Stimulated activated naive B cell treated with anti-CD40 and anti-IgM and Interleukin-4, amounts not matched to agents 10 μg/mL and 1 μg/mL and 100 μg/mL, for 72 hours (primary cell): Measurements from ENCODE around the gene MRPL4.
A peak's percentile ranks its signal among the peaks of the same experiment; 100 is the strongest.

Source experiments
- ATAC-seq, 2 donors: fragments of 150-1000 bp; cut with Tn5 transposase; replicated peaks; 2 replicates each; pipeline ENCODE4 v1.10.0; 2021; ENCODE audit warnings: moderate library complexity in 1 of 2
- DNase-seq: peaks from one replicate; pipeline ENCODE4 v3.0.0; 2021
- H3K27ac Mint-ChIP-seq: one replicate; pipeline ENCODE4 v1.8.0; 2022; ENCODE audit warnings: mild to moderate bottlenecking, mixed read lengths
- H3K27me3 Mint-ChIP-seq, 2 donors: one replicate each; pipeline ENCODE4 v1.8.0; 2022; ENCODE audit warnings: mixed read lengths in 2 of 2
- H3K36me3 Mint-ChIP-seq, 2 donors: one replicate each; pipeline ENCODE4 v1.8.0; 2022; ENCODE audit warnings: mixed read lengths in 2 of 2, mild to moderate bottlenecking in 1 of 2
- H3K4me1 Mint-ChIP-seq, 2 donors: one replicate each; pipeline ENCODE4 v1.8.0; 2022; ENCODE audit warnings: mixed read lengths in 2 of 2, mild to moderate bottlenecking in 1 of 2
- H3K4me3 Mint-ChIP-seq, 2 donors: one replicate each; pipeline ENCODE4 v1.8.0; 2022; ENCODE audit warnings: mild to moderate bottlenecking in 2 of 2, mixed read lengths in 2 of 2, moderate library complexity in 1 of 2
- H3K9me3 Mint-ChIP-seq, 2 donors: one replicate each; pipeline ENCODE4 v1.8.0; 2022; ENCODE audit warnings: mixed read lengths in 2 of 2, mild to moderate bottlenecking in 1 of 2

MRPL4 gene

DNA sequence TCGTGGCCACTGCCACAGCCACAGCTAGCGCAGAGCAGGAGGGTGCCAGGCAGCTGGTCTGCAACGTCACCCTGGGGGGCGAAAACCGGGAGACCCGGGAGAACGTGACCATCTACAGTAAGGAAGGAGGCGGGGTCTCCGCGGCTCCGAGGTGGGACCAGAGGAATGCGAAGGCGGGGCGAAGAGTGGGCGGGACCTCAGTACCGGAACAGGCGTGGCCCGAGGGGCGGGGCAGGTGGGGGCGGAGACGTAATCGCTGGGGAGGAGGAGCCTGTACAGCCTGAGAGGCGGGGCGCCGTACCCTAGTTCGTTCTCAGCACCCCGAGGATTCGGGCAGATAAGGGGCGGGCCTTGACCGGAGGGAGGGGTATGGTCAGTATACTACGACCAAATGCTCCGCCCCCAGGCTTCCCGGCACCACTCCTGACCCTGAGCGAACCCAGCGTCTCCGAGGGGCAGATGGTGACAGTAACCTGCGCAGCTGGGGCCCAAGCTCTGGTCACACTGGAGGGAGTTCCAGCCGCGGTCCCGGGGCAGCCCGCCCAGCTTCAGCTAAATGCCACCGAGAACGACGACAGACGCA, 40.3 kb downstream of the MRPL4 start:
- peaks cover 66 to 89% of the 10 kb centered on the region in 2 donors for H3K27me3 Mint-ChIP-seq
- H3K27ac Mint-ChIP-seq, result peak overlapping the region; percentile 89
- peaks cover 0 to 4% of the 10 kb centered on the region in 2 donors for H3K9me3 Mint-ChIP-seq
- peak overlapping the region; percentile 71 to 84 for H3K4me3 Mint-ChIP-seq
- DNase-seq, result peak; percentile 53
- peak; percentile 43 to 47 for ATAC-seq
- peaks cover 7 to 14% of the 10 kb centered on the region in 2 donors for H3K36me3 Mint-ChIP-seq
- H3K4me1 Mint-ChIP-seq, result peaks cover 46 to 81% of the 10 kb centered on the region in 2 donors

DNA sequence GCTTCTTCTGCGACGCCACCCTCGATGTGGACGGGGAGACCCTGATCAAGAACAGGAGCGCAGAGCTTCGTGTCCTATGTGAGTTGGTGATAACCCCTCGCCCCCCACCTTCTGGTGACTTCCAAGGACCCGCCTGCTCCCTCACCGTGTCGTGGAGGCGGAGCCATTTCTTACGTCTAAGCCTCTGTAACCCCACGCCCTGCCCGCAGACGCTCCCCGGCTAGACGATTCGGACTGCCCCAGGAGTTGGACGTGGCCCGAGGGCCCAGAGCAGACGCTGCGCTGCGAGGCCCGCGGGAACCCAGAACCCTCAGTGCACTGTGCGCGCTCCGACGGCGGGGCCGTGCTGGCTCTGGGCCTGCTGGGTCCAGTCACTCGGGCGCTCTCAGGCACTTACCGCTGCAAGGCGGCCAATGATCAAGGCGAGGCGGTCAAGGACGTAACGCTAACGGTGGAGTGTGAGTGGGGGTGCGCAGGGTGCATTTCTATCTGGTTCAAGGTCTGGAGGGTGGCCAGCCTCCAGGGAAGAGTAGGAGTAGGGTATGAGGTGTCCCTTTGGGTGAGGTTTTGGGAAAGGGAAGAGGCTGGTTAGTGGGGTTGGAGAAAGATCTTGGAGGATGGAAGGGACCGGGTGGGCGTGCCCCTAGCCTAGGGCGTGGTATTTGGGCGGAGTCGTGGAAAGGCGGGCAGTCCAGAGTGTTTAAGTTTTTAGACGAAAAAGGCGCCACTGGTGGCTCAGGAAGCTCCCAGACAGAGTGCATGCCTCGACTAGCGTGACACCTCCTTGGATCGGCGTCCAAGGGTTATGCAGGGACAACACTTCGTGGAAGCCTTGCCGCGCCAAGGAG, 41.0 kb downstream of the MRPL4 start:
- peaks cover 40 to 74% of the 10 kb centered on the region in 2 donors for H3K4me1 Mint-ChIP-seq
- H3K27ac Mint-ChIP-seq, result peak overlapping the region; percentile 68
- H3K4me3 Mint-ChIP-seq, result peak overlapping the region; percentile 71 to 84
- DNase-seq (no peak), ATAC-seq (no peak)
- H3K36me3 Mint-ChIP-seq, result peaks cover 5 to 14% of the 10 kb centered on the region in 2 donors
- peaks cover 0 to 4% of the 10 kb centered on the region in 2 donors for H3K9me3 Mint-ChIP-seq
- peaks cover 63 to 84% of the 10 kb centered on the region in 2 donors for H3K27me3 Mint-ChIP-seq

DNA sequence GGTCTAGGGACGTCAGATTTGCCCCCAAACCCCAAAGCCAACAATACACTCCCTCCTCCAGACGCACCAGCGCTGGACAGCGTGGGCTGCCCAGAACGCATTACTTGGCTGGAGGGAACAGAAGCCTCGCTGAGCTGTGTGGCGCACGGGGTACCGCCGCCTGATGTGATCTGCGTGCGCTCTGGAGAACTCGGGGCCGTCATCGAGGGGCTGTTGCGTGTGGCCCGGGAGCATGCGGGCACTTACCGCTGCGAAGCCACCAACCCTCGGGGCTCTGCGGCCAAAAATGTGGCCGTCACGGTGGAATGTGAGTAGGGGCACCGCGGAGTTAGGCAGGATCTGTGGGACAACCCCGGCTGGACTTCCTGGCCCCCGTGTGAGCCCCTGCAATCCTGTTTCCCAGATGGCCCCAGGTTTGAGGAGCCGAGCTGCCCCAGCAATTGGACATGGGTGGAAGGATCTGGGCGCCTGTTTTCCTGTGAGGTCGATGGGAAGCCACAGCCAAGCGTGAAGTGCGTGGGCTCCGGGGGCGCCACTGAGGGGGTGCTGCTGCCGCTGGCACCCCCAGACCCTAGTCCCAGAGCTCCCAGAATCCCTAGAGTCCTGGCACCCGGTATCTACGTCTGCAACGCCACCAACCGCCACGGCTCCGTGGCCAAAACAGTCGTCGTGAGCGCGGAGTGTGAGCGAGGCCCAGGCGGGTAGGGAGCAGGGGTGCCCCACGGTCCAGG, 41.8 kb downstream of the MRPL4 start:
- Mint-ChIP-seq H3K4me1 (peaks cover 36 to 66% of the 10 kb centered on the region in 2 donors), H3K27ac (peak overlapping the region; percentile 68), H3K36me3 (peaks cover 5 to 14% of the 10 kb centered on the region in 2 donors), H3K4me3 (no peak overlapping the region), H3K9me3 (peaks cover 0 to 4% of the 10 kb centered on the region in 2 donors), H3K27me3 (peaks cover 58 to 76% of the 10 kb centered on the region in 2 donors)
- ATAC-seq, result no peak
- DNase-seq, result no peak

DNA sequence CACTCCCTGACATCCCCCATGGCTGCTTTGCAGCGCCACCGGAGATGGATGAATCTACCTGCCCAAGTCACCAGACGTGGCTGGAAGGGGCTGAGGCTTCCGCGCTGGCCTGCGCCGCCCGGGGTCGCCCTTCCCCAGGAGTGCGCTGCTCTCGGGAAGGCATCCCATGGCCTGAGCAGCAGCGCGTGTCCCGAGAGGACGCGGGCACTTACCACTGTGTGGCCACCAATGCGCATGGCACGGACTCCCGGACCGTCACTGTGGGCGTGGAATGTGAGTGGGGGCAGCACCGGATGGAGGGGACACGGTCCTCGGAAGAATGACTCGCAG, 42.3 kb downstream of the MRPL4 start:
- Mint-ChIP-seq H3K27me3 (peaks cover 54 to 71% of the 10 kb centered on the region in 2 donors), H3K27ac (no peak overlapping the region)
- ATAC-seq, result no peak

DNA sequence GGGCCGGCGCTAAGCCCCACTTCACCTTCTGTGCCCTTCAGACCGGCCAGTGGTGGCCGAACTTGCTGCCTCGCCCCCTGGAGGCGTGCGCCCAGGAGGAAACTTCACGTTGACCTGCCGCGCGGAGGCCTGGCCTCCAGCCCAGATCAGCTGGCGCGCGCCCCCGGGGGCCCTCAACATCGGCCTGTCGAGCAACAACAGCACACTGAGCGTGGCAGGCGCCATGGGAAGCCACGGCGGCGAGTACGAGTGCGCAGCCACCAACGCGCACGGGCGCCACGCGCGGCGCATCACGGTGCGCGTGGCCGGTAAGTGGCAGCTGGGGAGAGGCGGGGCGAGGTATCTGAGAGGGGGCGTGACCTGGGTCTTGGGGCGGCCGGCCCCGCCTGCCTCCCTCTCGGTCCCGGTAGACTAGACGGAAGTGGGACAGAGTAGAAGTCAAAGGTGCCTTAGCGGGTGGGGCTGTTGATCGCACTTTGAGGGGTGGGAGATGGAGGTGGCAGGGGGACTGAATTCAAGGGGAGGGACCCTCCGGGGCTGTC, 43.4 kb downstream of the MRPL4 start:
- H3K27ac Mint-ChIP-seq, result peak overlapping the region; percentile 92
- H3K36me3 Mint-ChIP-seq, result peaks cover 5 to 14% of the 10 kb centered on the region in 2 donors
- H3K4me1 Mint-ChIP-seq, result peaks cover 35 to 50% of the 10 kb centered on the region in 2 donors
- ATAC-seq (peak; percentile 64 to 69), DNase-seq (peak; percentile 53)
- peaks cover 55 to 62% of the 10 kb centered on the region in 2 donors for H3K27me3 Mint-ChIP-seq
- peaks cover 0 to 4% of the 10 kb centered on the region in 2 donors for H3K9me3 Mint-ChIP-seq
- peak overlapping the region; percentile 79 to 85 for H3K4me3 Mint-ChIP-seq

More for the DNA sequence above, 42.3 kb downstream of the MRPL4 start:
- Mint-ChIP-seq H3K9me3 (peaks cover 0 to 4% of the 10 kb centered on the region in 2 donors), H3K4me1 (peaks cover 33 to 60% of the 10 kb centered on the region in 2 donors), H3K36me3 (peaks cover 5 to 14% of the 10 kb centered on the region in 2 donors), H3K4me3 (peak overlapping the region; percentile 46 to 58)
- no peak for DNase-seq

DNA sequence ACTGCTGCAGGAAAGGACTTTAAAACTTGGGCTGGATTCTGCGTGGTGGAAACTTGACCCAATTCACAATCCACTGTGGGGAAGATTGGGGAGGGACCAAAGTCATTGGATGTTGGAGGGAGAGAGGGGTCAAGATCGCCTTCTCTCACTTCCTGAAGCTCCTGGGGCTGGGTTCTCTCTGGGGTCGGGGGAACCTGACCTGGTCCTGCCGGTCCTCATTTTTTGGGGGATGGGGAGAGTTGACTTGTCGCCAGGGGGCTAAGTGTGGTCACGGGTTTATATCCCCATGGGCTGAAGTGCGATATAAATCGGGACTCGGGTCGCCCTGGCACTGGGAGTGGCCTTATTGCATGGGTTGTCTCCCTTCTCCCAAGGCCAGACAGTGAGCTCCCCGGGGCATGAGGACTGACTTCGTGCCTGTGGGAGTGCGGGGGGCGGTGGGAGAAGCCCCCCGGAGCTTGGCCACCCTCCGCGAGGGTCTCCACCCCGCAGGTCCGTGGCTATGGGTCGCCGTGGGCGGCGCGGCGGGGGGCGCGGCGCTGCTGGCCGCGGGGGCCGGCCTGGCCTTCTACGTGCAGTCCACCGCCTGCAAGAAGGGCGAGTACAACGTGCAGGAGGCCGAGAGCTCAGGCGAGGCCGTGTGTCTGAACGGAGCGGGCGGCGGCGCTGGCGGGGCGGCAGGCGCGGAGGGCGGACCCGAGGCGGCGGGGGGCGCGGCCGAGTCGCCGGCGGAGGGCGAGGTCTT, 44.0 kb downstream of the MRPL4 start:
- ATAC-seq (no peak), DNase-seq (no peak)
- Mint-ChIP-seq H3K9me3 (peaks cover 0 to 4% of the 10 kb centered on the region in 2 donors), H3K4me3 (peak overlapping the region; percentile 79 to 85), H3K36me3 (peaks cover 5 to 14% of the 10 kb centered on the region in 2 donors), H3K27me3 (peaks cover 50 to 56% of the 10 kb centered on the region in 2 donors), H3K4me1 (peaks cover 29 to 44% of the 10 kb centered on the region in 2 donors), H3K27ac (peak overlapping the region; percentile 92)

DNA sequence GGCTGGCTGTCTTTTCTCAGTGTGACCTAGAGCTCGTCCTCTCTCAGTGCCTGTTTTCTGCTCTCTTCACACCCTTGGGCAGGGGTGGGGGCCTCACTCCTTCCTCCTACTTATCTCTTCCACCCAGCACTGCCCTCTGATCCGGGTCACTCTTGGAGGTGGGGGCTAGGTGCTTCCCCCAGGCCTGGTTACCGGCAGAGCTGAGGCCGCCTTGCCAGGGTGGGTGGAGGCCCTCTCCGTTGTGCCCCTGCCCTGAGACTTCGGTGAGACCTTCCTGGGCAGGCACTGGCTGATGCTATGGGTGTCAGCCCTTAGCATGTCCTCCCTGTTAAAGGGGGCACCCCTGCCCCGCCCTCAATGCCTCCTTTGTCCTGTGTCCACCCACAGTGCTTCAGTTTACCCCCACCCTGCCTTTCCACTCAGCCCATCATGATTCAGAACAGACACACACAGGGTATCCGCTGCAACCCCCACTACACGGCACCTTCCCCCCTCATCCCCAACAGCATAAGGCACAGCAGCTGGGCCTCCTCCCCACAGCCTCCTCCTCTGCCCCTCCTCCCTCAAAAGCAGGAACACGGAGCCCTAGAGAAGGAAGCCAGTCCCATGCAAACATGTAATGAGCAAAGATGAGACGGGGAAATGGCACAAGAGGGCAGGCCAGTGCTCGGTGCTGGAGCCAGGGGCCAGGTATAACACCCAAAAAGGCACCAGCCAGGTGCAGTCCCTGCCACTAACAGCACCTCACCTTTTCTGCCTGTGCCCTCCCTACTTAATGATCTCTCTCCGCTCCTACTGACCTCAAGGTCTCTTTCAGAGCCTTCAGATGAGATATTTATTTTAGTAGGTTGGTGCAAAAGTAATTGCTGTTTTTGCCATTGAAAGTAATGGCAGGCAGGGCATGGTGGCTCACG, 47.8 kb downstream of the MRPL4 start:
- H3K27ac Mint-ChIP-seq, result no peak overlapping the region
- DNase-seq (no peak), ATAC-seq (no peak)
- H3K9me3 Mint-ChIP-seq, result no peaks in the 10 kb centered on the region
- H3K4me1 Mint-ChIP-seq, result peaks cover 17 to 27% of the 10 kb centered on the region in 2 donors
- peaks cover 11 to 14% of the 10 kb centered on the region in 2 donors for H3K36me3 Mint-ChIP-seq
- peaks cover 22 to 34% of the 10 kb centered on the region in 2 donors for H3K27me3 Mint-ChIP-seq
- H3K4me3 Mint-ChIP-seq, result no peak overlapping the region

DNA sequence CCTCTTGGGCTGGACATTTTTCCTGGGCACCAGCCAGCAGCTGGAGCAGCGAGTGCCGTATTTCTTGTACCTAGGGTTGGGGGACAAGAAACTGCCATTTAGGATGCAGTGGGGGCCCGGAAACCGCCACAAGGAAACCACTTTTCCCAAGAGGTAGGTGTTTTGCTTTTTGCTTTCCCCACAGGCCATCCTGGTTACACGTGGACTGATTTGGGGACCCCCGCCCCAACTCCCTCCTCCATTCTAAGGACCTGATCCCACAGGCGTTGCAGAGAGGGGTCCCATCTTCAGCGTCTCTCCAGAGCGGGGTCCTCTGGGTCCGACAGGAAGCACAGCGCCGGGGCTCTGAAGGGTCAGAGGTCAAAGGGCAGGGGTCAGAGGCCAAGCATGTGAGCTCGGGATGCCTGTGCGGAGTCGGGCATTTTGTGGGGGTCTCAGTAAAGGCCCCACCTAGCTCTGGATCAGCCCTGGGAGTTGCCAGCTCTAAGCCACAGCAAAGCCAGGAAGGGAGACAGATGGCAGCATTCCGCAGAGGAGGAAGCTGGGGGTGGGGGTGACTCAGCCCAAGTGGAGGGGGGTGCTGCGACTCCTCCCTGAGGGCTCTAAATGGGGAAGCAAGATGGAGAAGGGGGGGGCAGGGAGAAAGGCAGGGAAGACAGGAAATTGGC, 53.3 kb downstream of the MRPL4 start:
- H3K27me3 Mint-ChIP-seq, result peaks cover 0 to 16% of the 10 kb centered on the region in 2 donors
- H3K36me3 Mint-ChIP-seq, result peaks cover 25 to 26% of the 10 kb centered on the region in 2 donors
- no peak for DNase-seq

DNA sequence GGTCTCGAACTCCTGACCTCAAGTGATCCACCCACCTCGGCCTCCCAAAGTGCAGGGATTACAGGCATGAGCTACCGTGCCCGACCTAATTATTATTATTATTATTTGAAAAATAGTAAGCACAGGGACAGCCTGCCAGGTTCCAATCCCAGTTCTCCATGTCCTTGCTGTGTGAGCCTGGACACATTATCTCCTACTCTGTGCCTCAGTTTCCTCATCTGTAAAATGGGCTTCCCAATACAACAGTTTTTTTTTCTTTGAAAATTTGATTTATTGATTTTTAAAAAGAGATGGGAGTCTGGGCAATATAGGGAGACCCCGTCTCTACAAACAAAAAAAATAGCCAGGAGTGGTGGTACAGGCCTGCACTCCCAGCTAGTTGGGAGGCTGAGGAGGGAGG, 54.3 kb downstream of the MRPL4 start:
- no peak for ATAC-seq

More for the DNA sequence above, 53.3 kb downstream of the MRPL4 start:
- peak overlapping the region in 1 of 2 donors; percentile 12 for H3K4me3 Mint-ChIP-seq
- peaks cover 12 to 27% of the 10 kb centered on the region in 2 donors for H3K4me1 Mint-ChIP-seq
- ATAC-seq, result no peak
- H3K9me3 Mint-ChIP-seq, result no peaks in the 10 kb centered on the region
- no peak overlapping the region for H3K27ac Mint-ChIP-seq

DNA sequence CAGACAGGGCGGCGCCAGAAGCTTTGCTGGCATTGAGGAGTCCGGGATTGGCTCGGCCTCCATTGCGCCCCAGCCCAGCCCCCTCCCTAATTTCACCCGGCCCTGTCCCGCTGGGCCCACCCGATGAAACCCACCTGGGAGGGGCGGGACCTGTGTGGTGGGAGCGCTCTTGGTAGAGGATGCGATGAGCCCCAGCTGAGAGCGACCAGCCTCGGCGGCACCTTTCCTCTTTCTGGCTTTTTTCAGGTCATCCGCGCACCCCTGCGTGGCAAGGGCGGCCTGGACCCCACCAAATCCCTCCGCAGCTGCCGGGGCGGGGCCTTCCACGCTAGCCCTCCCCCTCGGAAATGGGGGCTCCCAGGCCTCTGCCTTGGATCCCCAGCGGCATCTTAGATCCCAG, 57.4 kb downstream of the MRPL4 start, which contains the start of gene ZGLP1:
ZGLP1 (minus strand) TSS at position 393 of the 400 bp plus-strand sequence.
- H3K9me3 Mint-ChIP-seq, result no peaks in the 10 kb centered on the region
- H3K27ac Mint-ChIP-seq, result no peak within 1 kb of the TSS
- H3K36me3 Mint-ChIP-seq, result peaks cover 27 to 33% of the 10 kb centered on the region in 2 donors
- H3K27me3 Mint-ChIP-seq, result no peaks in the 10 kb centered on the region
- H3K4me3 Mint-ChIP-seq, result no peak within 1 kb of the TSS
- no peak for ATAC-seq
- H3K4me1 Mint-ChIP-seq, result peaks cover 14 to 16% of the 10 kb centered on the region in 2 donors
- DNase-seq, result no peak

More for the DNA sequence above, 54.3 kb downstream of the MRPL4 start:
- no peak overlapping the region for H3K27ac Mint-ChIP-seq
- no peak overlapping the region for H3K4me3 Mint-ChIP-seq
- DNase-seq, result no peak
- no peaks in the 10 kb centered on the region for H3K9me3 Mint-ChIP-seq
- peaks cover 28 to 31% of the 10 kb centered on the region in 2 donors for H3K36me3 Mint-ChIP-seq
- peaks cover 0 to 13% of the 10 kb centered on the region in 2 donors for H3K27me3 Mint-ChIP-seq
- H3K4me1 Mint-ChIP-seq, result peaks cover 12 to 27% of the 10 kb centered on the region in 2 donors
